ENCODE results near the gene SLC26A8. TPM values are rescaled to one million over a fixed set of nuclear protein-coding genes. Genes with fewer than 3 reads are reported as not detected.
"Not testable (repeated sequence)": the region's sequence is repeated elsewhere in the genome, so short reads cannot be mapped to it uniquely, and the experiment has no call there.

The SLC26A8 gene
- total RNA-seq, 2 donors from 2014 or later = 0.24 to 0.42 TPM

- intact Hi-C loops (cut with DNase I) = no loop called here
- no peak for DNase-seq (ENCODE audit: low spot score)
Measured at GRCh38 chr6:35960187-35960586, 64.3 kb downstream of the SLC26A8 start.

- no peak for DNase-seq (ENCODE audit: low spot score)
- intact Hi-C loops (cut with DNase I) = no loop called here
Measured at GRCh38 chr6:35955970-35956369, 68.5 kb downstream of the SLC26A8 start.

DNA sequence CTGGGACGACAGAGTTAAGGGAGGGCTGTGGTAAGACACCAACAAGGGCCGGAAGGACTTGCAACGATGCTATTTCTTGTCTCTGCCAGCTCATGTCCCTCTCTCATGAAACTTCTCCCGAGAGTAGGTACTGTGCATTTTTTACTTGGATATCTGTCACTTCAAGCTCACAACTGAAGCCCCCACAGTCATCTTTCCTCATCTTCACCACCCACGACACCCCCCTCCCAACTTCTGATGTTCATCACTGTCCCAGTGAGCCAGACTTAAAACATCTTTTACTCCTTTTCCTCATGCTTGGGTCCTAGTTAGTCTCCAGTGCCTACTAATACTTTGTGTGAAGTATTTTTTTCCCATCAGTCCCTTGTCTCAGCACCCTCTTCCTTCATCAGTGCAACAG is 68.9 kb downstream of the SLC26A8 start:
- DNase-seq (ENCODE audit: low spot score) = no peak

GRCh38 chr6:35955071-35955470 is 69.4 kb downstream of the SLC26A8 start:
- intact Hi-C loops (cut with DNase I) = no loop called here
- no peak for DNase-seq (ENCODE audit: low spot score)

More for the DNA sequence above, 68.9 kb downstream of the SLC26A8 start:
- intact Hi-C loops (cut with DNase I) = no loop called here

GRCh38 chr6:35954333-35954732 is 70.1 kb downstream of the SLC26A8 start:
- DNase-seq (ENCODE audit: low spot score) = no peak
- intact Hi-C loops (cut with DNase I) = no loop called here

- intact Hi-C loops (cut with DNase I) = no loop called here
- no peak for DNase-seq (ENCODE audit: low spot score)
Measured at GRCh38 chr6:35948725-35949124, 75.7 kb downstream of the SLC26A8 start.

DNA sequence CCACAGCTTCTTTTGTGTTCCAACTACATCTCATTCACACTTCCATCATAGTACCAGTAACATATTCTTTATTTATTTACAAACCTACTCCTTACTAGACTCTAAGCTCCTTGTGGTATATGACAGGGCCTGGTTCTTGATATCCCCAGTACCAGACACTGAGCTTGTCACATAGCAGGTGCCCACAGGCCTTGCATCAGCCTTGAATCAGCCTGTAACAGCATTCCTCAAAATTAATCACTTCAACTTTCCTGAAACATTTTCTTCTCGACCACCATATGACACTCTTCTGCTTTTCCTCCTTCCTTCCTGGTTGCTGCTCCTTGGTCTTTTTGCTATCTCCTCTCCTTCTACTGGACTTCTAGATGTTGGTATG is 78.8 kb downstream of the SLC26A8 start:
- intact Hi-C loops (cut with DNase I) = no loop called here
- DNase-seq (ENCODE audit: low spot score) = no peak

DNA sequence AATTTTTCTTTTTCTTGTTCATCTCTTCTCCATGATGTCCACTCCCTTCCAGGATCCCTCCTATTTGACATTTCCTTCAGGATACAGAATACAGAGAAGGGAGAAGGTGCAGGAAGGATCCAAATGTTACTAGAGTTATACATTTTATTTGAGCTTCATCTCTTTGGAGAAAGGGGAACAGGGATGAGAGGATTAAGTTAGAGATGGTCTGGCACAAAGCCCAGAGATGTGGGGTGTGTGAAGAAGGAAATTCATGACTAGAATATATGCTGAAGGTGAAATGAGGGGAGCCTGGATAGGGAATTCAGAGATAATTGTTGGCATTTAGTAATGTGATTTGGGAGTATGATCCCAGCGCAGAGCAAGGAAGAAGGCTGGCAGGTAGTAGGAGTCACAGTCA is 81.1 kb downstream of the SLC26A8 start:
- intact Hi-C loops (cut with DNase I) = no loop called here
- no peak for DNase-seq (ENCODE audit: low spot score)

DNA sequence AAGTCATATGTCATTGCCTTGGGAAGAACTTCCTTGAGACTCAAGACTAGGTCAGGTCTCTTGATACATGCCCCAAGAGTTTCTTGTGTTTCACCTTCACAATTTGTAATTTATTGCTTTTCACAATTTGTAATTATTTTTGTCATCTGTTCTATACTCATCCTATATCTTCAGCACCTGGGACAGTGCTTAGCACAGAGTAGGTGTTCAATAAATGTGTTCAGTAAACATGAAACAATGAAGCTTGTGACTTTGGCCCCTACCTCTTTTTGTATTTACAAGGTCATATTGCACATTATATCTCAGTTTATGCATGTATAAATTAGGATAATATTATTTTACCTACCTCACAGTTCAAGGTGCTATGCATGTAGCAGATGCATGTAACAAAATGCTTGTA is 82.1 kb downstream of the SLC26A8 start:
- no peak for DNase-seq (ENCODE audit: low spot score)
- intact Hi-C loops (cut with DNase I) = no loop called here

DNA sequence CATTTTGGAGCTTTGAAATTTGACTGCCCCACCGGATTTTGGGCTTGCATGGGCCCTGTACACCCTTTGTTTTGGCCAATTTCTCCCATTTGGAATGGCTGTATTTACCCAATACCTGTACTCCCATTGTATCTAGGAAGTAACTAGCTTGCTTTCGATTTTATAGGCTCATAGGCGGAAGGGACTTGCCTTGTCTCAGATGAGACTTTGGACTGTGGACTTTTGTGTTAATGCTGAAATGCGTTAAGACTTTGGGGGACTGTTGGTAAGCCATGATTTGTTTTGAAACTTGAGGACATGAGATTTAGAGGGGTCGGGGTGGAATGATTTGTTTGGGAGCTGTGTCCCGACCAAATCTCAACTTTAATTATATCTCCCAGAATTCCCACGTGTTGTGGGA is 83.3 kb downstream of the SLC26A8 start:
- intact Hi-C loops (cut with DNase I); DNase-seq (ENCODE audit: low spot score): not testable (repeated sequence)

DNA sequence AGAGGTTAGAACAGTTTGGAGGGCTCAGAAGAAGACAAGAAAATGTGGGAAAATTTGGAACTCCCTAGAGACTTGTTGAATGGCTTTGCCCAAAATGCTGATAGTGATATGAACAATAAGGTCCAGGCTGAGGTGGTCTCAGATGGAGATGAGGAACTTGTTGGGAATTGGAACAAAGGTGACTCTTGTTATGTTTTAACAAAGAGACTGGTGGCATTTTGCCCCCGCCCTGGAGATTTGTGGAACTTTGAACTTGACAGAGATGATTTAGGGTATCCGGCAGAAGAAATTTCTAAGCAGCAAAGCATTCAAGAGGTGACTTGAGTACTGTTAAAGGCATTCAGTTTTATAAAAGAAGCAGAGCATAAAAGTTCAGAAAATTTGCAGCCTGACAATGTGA is 84.4 kb downstream of the SLC26A8 start:
- DNase-seq (ENCODE audit: low spot score); intact Hi-C loops (cut with DNase I): not testable (repeated sequence)

DNA sequence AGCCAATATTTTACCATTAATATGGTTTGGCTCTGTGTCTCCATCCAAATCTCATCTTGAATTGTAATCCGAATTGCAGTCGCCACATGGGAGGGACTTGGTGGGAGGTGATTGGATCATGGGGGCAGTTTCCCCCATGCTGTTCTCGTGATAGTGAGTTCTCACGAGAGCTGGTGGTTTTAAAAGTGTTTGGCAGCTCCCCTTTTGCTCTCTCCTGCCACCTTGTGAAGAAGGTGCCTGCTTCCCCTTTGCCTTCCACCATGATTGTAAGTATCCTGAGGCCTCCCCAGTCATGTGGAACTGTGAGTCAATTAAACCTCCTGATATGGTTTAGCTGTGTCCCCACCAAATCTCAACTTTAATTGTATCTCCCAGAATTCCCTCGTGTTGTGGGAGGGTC is 85.2 kb downstream of the SLC26A8 start:
- DNase-seq (ENCODE audit: low spot score); intact Hi-C loops (cut with DNase I): not testable (repeated sequence)

GRCh38 chr6:35936681-35937359 is 87.6 kb downstream of the SLC26A8 start:
- intact Hi-C loops (cut with DNase I) = no loop called here

DNA sequence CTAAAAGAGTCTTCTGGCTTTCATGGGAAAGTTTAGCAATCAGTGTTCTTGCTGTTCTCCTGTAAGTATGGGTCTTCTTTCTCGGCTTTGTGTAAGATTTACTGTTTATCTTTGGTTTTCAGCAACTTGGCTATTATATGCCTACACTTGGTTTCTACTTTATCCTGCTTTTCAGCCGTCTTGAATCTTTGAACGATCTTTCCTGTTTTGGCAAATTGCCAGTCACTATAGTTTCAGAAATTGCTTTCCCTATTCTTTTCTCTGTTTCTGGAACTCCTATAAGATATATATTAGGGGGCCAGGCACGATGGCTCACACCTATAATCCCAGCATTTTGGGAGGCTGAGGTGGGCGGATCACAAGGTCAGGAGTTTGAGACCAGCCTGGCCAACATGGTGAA is 89.0 kb downstream of the SLC26A8 start:
- no peak for DNase-seq (ENCODE audit: low spot score)
- intact Hi-C loops (cut with DNase I) = no loop called here

More at GRCh38 chr6:35936681-35937359, 87.6 kb downstream of the SLC26A8 start:
- DNase-seq (ENCODE audit: low spot score) = no peak

GRCh38 chr6:35933844-35934243 is 90.6 kb downstream of the SLC26A8 start:
- intact Hi-C loops (cut with DNase I) = no loop called here
- no peak for DNase-seq (ENCODE audit: low spot score)

DNA sequence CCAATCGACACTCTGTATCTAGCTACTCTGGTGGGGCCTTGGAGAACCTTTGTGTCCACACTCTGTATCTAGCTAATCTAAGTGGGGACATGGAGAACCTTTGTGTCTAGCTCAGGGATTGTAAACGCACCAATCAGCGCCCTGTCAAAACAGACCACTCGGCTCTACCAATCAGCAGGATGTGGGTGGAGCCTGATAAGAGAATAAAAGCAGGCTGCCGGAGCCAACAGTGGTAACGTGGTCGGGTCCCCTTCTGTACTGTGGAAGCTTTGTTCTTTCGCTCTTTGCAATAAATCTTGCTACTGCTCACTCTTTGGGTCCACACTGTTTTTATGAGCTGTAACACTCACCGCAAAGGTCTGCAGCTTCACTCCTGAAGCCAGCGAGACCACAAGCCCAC is 92.6 kb downstream of the SLC26A8 start:
- DNase-seq (ENCODE audit: low spot score); intact Hi-C loops (cut with DNase I): not testable (repeated sequence)

- DNase-seq (ENCODE audit: low spot score) = no peak
- intact Hi-C loops (cut with DNase I) = no loop called here
Measured at GRCh38 chr6:35931120-35931561, 93.3 kb downstream of the SLC26A8 start.

GRCh38 chr6:35929601-35930000 is 94.8 kb downstream of the SLC26A8 start:
- DNase-seq (ENCODE audit: low spot score) = no peak
- intact Hi-C loops (cut with DNase I) = no loop called here

DNA sequence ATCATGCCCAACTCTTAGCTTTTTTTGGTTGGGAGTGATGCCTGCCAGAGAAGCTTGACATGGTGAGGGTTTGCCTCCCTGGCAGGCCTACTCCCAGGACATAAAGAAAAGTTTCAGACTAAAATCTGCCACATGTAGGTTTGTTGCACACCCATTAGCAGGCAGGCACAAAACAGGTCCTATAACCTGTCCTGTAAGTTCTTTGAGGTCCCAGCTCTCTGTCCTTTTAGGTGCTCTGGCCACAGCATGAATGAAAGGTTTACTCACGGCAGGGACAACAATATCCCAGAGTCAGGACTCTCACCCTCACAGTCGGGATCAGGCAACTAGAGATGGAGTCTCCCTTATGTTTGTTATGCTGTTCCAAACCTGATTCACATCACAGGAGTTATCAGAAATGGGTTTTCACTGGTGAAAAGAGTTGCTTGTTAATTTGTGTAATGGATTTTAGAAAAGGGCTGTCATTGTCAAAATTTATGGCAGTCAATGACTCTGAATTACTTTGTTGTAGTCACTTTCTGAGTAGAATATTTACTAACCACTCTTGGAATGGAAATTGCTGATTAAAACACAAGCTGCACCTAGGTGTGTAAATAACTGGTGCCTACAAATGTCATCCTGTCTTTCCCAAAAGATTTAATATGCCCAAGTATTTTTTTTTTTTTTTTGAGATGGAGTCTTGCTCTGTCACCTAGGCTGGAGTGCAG is 97.8 kb downstream of the SLC26A8 start:
- DNase-seq (ENCODE audit: low spot score) = no peak
- intact Hi-C loops (cut with DNase I) = no loop called here

DNA sequence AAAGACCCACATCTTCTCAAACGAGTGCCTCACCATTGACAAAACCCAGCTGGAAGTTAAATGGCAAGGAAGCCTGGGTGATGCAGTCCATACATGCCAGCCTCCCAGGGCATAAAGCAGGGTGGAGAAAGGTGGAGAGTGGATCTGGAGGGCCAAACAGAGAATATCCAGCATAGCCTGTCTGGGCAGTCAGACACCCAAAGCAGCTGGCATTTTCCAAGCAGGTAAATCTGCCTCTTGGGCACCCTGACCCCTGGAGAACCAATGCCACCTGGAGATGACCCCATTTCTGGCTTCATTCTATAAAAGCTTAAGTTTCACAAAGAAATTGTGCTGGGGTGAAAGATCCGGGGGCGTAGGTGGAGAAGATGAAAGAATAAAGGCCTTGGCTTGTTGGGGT is 98.5 kb downstream of the SLC26A8 start:
- intact Hi-C loops (cut with DNase I) = no loop called here
- no peak for DNase-seq (ENCODE audit: low spot score)

- intact Hi-C loops (cut with DNase I) = no loop called here
- no peak for DNase-seq (ENCODE audit: low spot score)
Measured at GRCh38 chr6:35924146-35924545, 100.3 kb downstream of the SLC26A8 start.

Measured in posterior vena cava (tissue), 2 donors.